H9 (cell line): ENCODE data around the gene CDC20. TPM values are rescaled to one million over a fixed set of nuclear protein-coding genes. Genes with fewer than 3 reads are reported as not detected.

Experiments
- DNase-seq: peaks from one replicate; pipeline ENCODE4 v3.0.0-alpha.2; 2017
- H2AFZ ChIP-seq: one replicate; pipeline ENCODE4 v1.6.1; 2013; ENCODE audit warnings: mild to moderate bottlenecking, low read length, control low read depth, moderate library complexity
- H2AK5ac ChIP-seq: 2 replicates; pipeline ENCODE4 v1.6.1; 2013; ENCODE audit warnings: low read length, control low read depth, mixed read lengths; ENCODE audit not compliant: insufficient read length
- H2BK120ac ChIP-seq: one replicate; pipeline ENCODE4 v1.6.1; 2013; ENCODE audit warnings: low read depth, mild to moderate bottlenecking, low read length, control low read depth, inconsistent platforms; ENCODE audit not compliant: poor library complexity, severe bottlenecking
- H2BK12ac ChIP-seq: 2 replicates; pipeline ENCODE4 v1.6.1; 2013; ENCODE audit warnings: low read length, control low read depth, mixed read lengths, low read depth; ENCODE audit not compliant: insufficient read length
- H2BK15ac ChIP-seq: 2 replicates; pipeline ENCODE4 v1.6.1; 2013; ENCODE audit warnings: low read depth, low read length, control low read depth
- H2BK20ac ChIP-seq: one replicate; pipeline ENCODE4 v1.6.1; 2013; ENCODE audit warnings: low read depth, mild to moderate bottlenecking, low read length, control low read depth, inconsistent platforms; ENCODE audit not compliant: poor library complexity, severe bottlenecking
- H2BK5ac ChIP-seq: 2 replicates; pipeline ENCODE4 v1.6.1; 2013; ENCODE audit warnings: low read length, control low read depth, mixed read lengths; ENCODE audit not compliant: insufficient read length
- H3K14ac ChIP-seq: 2 replicates; pipeline ENCODE4 v1.6.1; 2013; ENCODE audit warnings: low read length, control low read depth; ENCODE audit not compliant: insufficient read depth
- H3K18ac ChIP-seq: 2 replicates; pipeline ENCODE4 v1.6.1; 2013; ENCODE audit warnings: low read depth, mild to moderate bottlenecking, mixed read lengths, low read length, control low read depth; ENCODE audit not compliant: insufficient read length
- H3K23ac ChIP-seq: 2 replicates; pipeline ENCODE4 v1.6.1; 2013; ENCODE audit warnings: low read length, control low read depth, mixed read lengths, low read depth; ENCODE audit not compliant: insufficient read length
- H3K23me2 ChIP-seq: 2 replicates; pipeline ENCODE4 v1.6.1; 2013; ENCODE audit warnings: low read depth, mild to moderate bottlenecking, mixed read lengths, low read length, control low read depth; ENCODE audit not compliant: insufficient read length, poor library complexity, severe bottlenecking
- H3K27ac ChIP-seq: 2 replicates; pipeline ENCODE4 v1.5.1; 2013; ENCODE audit warnings: low read length, control low read depth, mixed read lengths, low read depth; ENCODE audit not compliant: insufficient read length
- H3K27me3 ChIP-seq: 2 replicates; pipeline ENCODE4 v1.6.1; 2013; ENCODE audit warnings: low read length, control low read depth, inconsistent platforms; ENCODE audit not compliant: insufficient read depth
- H3K4ac ChIP-seq: 2 replicates; pipeline ENCODE4 v1.6.1; 2013; ENCODE audit warnings: low read depth, mild to moderate bottlenecking, control low read depth, inconsistent platforms, low read length, moderate library complexity
- H3K4me1 ChIP-seq: 2 replicates; pipeline ENCODE4 v1.6.1; 2013; ENCODE audit warnings: low read length, control low read depth, inconsistent platforms; ENCODE audit not compliant: insufficient read depth
- H3K4me2 ChIP-seq: 2 replicates; pipeline ENCODE4 v1.6.1; 2013; ENCODE audit warnings: low read length, control low read depth, mixed read lengths; ENCODE audit not compliant: insufficient read length, insufficient read depth
- H3K56ac ChIP-seq: 2 replicates; pipeline ENCODE4 v1.6.1; 2013; ENCODE audit warnings: low read depth, mild to moderate bottlenecking, mixed read lengths, low read length, control low read depth; ENCODE audit not compliant: insufficient read length
- H3K79me1 ChIP-seq: 2 replicates; pipeline ENCODE4 v1.6.1; 2013; ENCODE audit warnings: low read depth, mild to moderate bottlenecking, moderate library complexity, low read length, control low read depth, inconsistent platforms; ENCODE audit not compliant: insufficient read depth, poor library complexity, severe bottlenecking
- H3K79me2 ChIP-seq: 2 replicates; pipeline ENCODE4 v1.6.1; 2013; ENCODE audit warnings: low read length, control low read depth, inconsistent platforms; ENCODE audit not compliant: insufficient read depth
- H3K9ac ChIP-seq: 2 replicates; pipeline ENCODE4 v1.6.1; 2013; ENCODE audit warnings: low read length, control low read depth, mixed read lengths; ENCODE audit not compliant: insufficient read length; ENCODE audit errors: extremely low read depth
- H3K9me3 ChIP-seq: one replicate; pipeline ENCODE4 v1.6.1; 2013; ENCODE audit warnings: low read depth, low read length, inconsistent platforms; ENCODE audit not compliant: control insufficient read depth
- H3T11ph ChIP-seq: one replicate; pipeline ENCODE4 v1.6.1; 2013; ENCODE audit warnings: mild to moderate bottlenecking, low read length, control low read depth, inconsistent platforms
- H4K20me1 ChIP-seq: one replicate; pipeline ENCODE4 v1.6.1; 2013; ENCODE audit not compliant: control insufficient read depth, insufficient read length, insufficient read depth
- H4K5ac ChIP-seq: 2 replicates; pipeline ENCODE4 v1.6.1; 2013; ENCODE audit warnings: low read depth, mild to moderate bottlenecking, mixed read lengths, low read length, control low read depth; ENCODE audit not compliant: insufficient read length
- H4K8ac ChIP-seq: replicated peaks from 2 replicates; pipeline ENCODE4 v1.6.1; 2013; ENCODE audit warnings: low read length, control low read depth, mixed read lengths, low read depth; ENCODE audit not compliant: insufficient read length
- H4K91ac ChIP-seq: 2 replicates; pipeline ENCODE4 v1.6.1; 2013; ENCODE audit warnings: low read depth, mild to moderate bottlenecking, moderate library complexity, mixed read lengths, low read length, control low read depth; ENCODE audit not compliant: insufficient read length
- H3K27ac Mint-ChIP-seq, 3 experiments: 2 replicates in 2 of 3; 3 replicates in 1 of 3; pipeline ENCODE4 v1.8.0; 2020 to 2021; ENCODE audit warnings: mixed read lengths in 3 of 3, mild to moderate bottlenecking in 1 of 3, moderate library complexity in 1 of 3
- H3K27me3 Mint-ChIP-seq: 2 replicates; pipeline ENCODE4 v1.8.0; 2021; ENCODE audit warnings: low read depth, mild to moderate bottlenecking, moderate library complexity, mixed read lengths
- H3K36me3 Mint-ChIP-seq, 3 experiments: 2 replicates in 2 of 3; 3 replicates in 1 of 3; pipeline ENCODE4 v1.8.0; 2020 to 2021; ENCODE audit warnings: low read depth in 3 of 3, mixed read lengths in 3 of 3; ENCODE audit not compliant: insufficient read depth in 1 of 3
- H3K4me1 Mint-ChIP-seq, 2 experiments: 2 replicates each; pipeline ENCODE4 v1.8.0; 2020; ENCODE audit warnings: mixed read lengths in 2 of 2
- H3K4me3 Mint-ChIP-seq, 2 experiments: 2 replicates in 1 of 2; 3 replicates in 1 of 2; pipeline ENCODE4 v1.8.0; 2020 to 2021; ENCODE audit warnings: mild to moderate bottlenecking in 2 of 2, mixed read lengths in 2 of 2, moderate library complexity in 1 of 2
- H3K9me3 Mint-ChIP-seq, 2 experiments: 2 replicates in 1 of 2; 3 replicates in 1 of 2; pipeline ENCODE4 v1.8.0; 2020; ENCODE audit warnings: mild to moderate bottlenecking in 2 of 2, mixed read lengths in 2 of 2, moderate library complexity in 1 of 2
- CTCF ChIP-seq: fragments of 200-600 bp; sonication (generic); conservative IDR thresholded peaks from 3 replicates; pipeline ENCODE4 v1.8.0; 2021; ENCODE audit warnings: antibody characterized with exemption, mild to moderate bottlenecking
- total RNA-seq: library from RNA; stranded (reverse); gene quantifications from 2 replicates; pipeline ENCODE4 v1.2.1, GENCODE V29; 2021

The CDC20 gene
- total RNA-seq, 1 experiment from 2014 or later, result 246 TPM

GRCh38 chr1:43325381-43325780 lies 33.4 kb upstream of the CDC20 start:
- H4K91ac ChIP-seq, result no peak overlapping the region
- H2BK15ac ChIP-seq, result no peak overlapping the region
- no peaks in the 10 kb centered on the region for H4K20me1 ChIP-seq
- H3K36me3 Mint-ChIP-seq, result peaks cover 0 to 8% (median 5%) of the 10 kb centered on the region in 3 experiments; a peak in 6 of 7 replicates
- no peak overlapping the region for H2AK5ac ChIP-seq
- H3K79me2 ChIP-seq, result no peaks in the 10 kb centered on the region
- H3K4me1 Mint-ChIP-seq, result peaks cover 15% of the 10 kb centered on the region in 2 experiments
- no peak overlapping the region for H2BK5ac ChIP-seq
- H3K79me1 ChIP-seq, result no peaks in the 10 kb centered on the region
- H3K18ac ChIP-seq, result no peak overlapping the region
- H3K9ac ChIP-seq, result no peak overlapping the region
- H4K8ac ChIP-seq, result no peak overlapping the region
- H3K4me1 ChIP-seq, result no peaks in the 10 kb centered on the region
- H3K4me2 ChIP-seq, result no peak overlapping the region
- no peaks in the 10 kb centered on the region; the same call in 1 of the 2 replicates for H3K27me3 Mint-ChIP-seq
- H3K9me3 ChIP-seq, result no peaks in the 10 kb centered on the region
- H3K9me3 Mint-ChIP-seq, result peaks cover 22 to 30% of the 10 kb centered on the region in 2 experiments
- no peak overlapping the region for H3K4me3 Mint-ChIP-seq
- H3T11ph ChIP-seq, result no peak overlapping the region
- DNase-seq, result no peak
- no peak for TF ChIP-seq CTCF
- H3K23me2 ChIP-seq, result no peaks in the 10 kb centered on the region
- no peaks in the 10 kb centered on the region for H3K27me3 ChIP-seq
- no peak overlapping the region for H3K23ac ChIP-seq
- no peak overlapping the region for H3K4ac ChIP-seq
- no peak overlapping the region for H3K27ac ChIP-seq
- no peak overlapping the region for H3K56ac ChIP-seq
- no peak overlapping the region for H3K27ac Mint-ChIP-seq
- no peak overlapping the region for H2BK20ac ChIP-seq
- H2BK120ac ChIP-seq, result no peak overlapping the region
- H2BK12ac ChIP-seq, result no peak overlapping the region
- H3K14ac ChIP-seq, result no peak overlapping the region
- no peak overlapping the region for H2AFZ ChIP-seq
- no peak overlapping the region for H4K5ac ChIP-seq
